SK-N-SH (cell line): ENCODE measurements around the gene TSHR.

Experiments
- CTCF ChIP-seq: fragments of 200-600 bp; sonication (generic); IDR thresholded peaks from 2 replicates; pipeline ENCODE4 v1.6.1; 2017; ENCODE audit warnings: antibody characterized with exemption, mild to moderate bottlenecking, moderate library complexity
- ELF1 ChIP-seq: IDR thresholded peaks from 2 replicates; pipeline ENCODE4 v1.4.0; 2012
- EP300 ChIP-seq, 2 experiments: IDR thresholded peaks; 2 replicates each; pipeline versions ENCODE4 v1.4.0 to v1.6.1; 2012; ENCODE audit warnings: borderline replicate concordance in 1 of 2, low read depth in 1 of 2, low read length in 1 of 2
- FOXM1 ChIP-seq: IDR thresholded peaks from 2 replicates; pipeline ENCODE4 v1.4.0; 2012; ENCODE audit warnings: low read depth, mild to moderate bottlenecking
- GABPA ChIP-seq: IDR thresholded peaks from 2 replicates; pipeline ENCODE4 v1.4.0; 2012; ENCODE audit warnings: low read depth, mild to moderate bottlenecking
- IRF3 ChIP-seq: fragments of 150-350 bp; IDR thresholded peaks from 2 replicates; pipeline ENCODE4 v1.6.1; 2016; ENCODE audit warnings: mild to moderate bottlenecking, low read depth, low read length
- JUND ChIP-seq: IDR thresholded peaks from 2 replicates; pipeline ENCODE4 v1.4.0; 2012
- NFIC ChIP-seq: IDR thresholded peaks from 2 replicates; pipeline ENCODE4 v1.4.0; 2012; ENCODE audit warnings: borderline replicate concordance
- POLR2AphosphoS5 ChIP-seq: IDR thresholded peaks from 2 replicates; pipeline ENCODE4 v1.6.1; 2012; ENCODE audit warnings: low read depth, low read length
- RAD21 ChIP-seq: IDR thresholded peaks from 2 replicates; pipeline ENCODE4 v1.6.1; 2012; ENCODE audit warnings: mild to moderate bottlenecking, low read length
- TEAD4 ChIP-seq: IDR thresholded peaks from 2 replicates; pipeline ENCODE4 v1.4.0; 2012; ENCODE audit warnings: mild to moderate bottlenecking, borderline replicate concordance; ENCODE audit not compliant: insufficient read depth
- USF2 ChIP-seq: fragments of 150-350 bp; IDR thresholded peaks from 2 replicates; pipeline ENCODE4 v1.6.1; 2017; ENCODE audit warnings: antibody characterized with exemption, low read length, low read depth, borderline replicate concordance
- ZBTB33 ChIP-seq: IDR thresholded peaks from 2 replicates; pipeline ENCODE4 v1.4.0; 2012; ENCODE audit warnings: low read depth, borderline replicate concordance

DNA sequence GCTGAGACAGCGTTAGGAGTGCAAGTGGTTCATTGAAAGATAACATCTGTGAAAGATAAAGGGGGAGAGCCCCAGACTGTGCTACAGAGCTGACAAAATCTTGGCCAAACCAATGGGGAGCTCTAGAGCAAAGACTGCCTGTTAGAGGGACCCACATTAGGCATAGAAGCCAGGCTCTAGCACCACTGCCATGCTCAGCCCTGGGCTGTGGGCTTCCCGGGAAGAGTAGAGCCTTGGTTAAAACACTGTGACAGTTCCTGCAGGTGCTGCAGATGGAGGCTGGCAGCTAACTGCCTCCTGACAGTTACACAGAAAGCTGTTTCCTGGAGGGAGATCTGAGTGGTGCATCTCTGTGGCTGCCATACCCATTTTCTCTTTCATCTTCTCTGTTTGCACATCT is 23.0 kb downstream of the TSHR start:
- no peak for TF ChIP-seq CTCF
- TF ChIP-seq GABPA = no peak
- no peak for TF ChIP-seq NFIC
- no peak for TF ChIP-seq TEAD4
- TF ChIP-seq ZBTB33 = no peak
- TF ChIP-seq IRF3 = no peak
- no peak for TF ChIP-seq EP300 (IDR thresholded peaks at IDR 0.05; ENCODE audit: borderline replicate concordance in 1 of 2, low read depth in 1 of 2, low read length in 1 of 2)
- TF ChIP-seq ELF1 = no peak
- TF ChIP-seq POLR2AphosphoS5 = no peak
- TF ChIP-seq JUND = no peak
- no peak for TF ChIP-seq USF2
- no peak for TF ChIP-seq FOXM1
- TF ChIP-seq RAD21 = no peak
